Neural cell (in vitro differentiated cells): ENCODE data around the gene MYCBP.

ENCODE experiments used
- EZH2 ChIP-seq: fragments of 200-600, 300-800 bp; shearing (Covaris generic), sonication (generic); IDR thresholded peaks from 2 replicates; pipeline ENCODE4 v1.6.1; 2014; ENCODE audit warnings: antibody characterized with exemption, low read length, borderline replicate concordance, mild to moderate bottlenecking; ENCODE audit not compliant: insufficient read depth, poor library complexity, severe bottlenecking
- MXI1 ChIP-seq: fragments of 450-650 bp; conservative IDR thresholded peaks from 2 replicates; pipeline ENCODE4 v1.6.1; 2014; ENCODE audit warnings: antibody characterized with exemption, mild to moderate bottlenecking; ENCODE audit not compliant: poor library complexity, severe bottlenecking
- POLR2AphosphoS5 ChIP-seq: IDR thresholded peaks from 2 replicates; pipeline ENCODE4 v1.6.1; 2012
- SMC3 ChIP-seq: fragments of 450-650 bp; conservative IDR thresholded peaks from 2 replicates; pipeline ENCODE4 v1.6.1; 2014; ENCODE audit warnings: antibody characterized with exemption, mild to moderate bottlenecking, moderate library complexity; ENCODE audit not compliant: poor library complexity
- TF ChIP-seq, protein P1 (sequence below): fragments of 450-650 bp; IDR thresholded peaks from 2 replicates; pipeline ENCODE4 v1.5.1; 2014; ENCODE audit warnings: antibody characterized with exemption, mild to moderate bottlenecking, moderate library complexity; ENCODE audit not compliant: poor library complexity, severe bottlenecking
- TF ChIP-seq, protein P2 (sequence below): IDR thresholded peaks from 2 replicates; pipeline ENCODE4 v1.6.1; 2012; ENCODE audit warnings: borderline replicate concordance

DNA sequence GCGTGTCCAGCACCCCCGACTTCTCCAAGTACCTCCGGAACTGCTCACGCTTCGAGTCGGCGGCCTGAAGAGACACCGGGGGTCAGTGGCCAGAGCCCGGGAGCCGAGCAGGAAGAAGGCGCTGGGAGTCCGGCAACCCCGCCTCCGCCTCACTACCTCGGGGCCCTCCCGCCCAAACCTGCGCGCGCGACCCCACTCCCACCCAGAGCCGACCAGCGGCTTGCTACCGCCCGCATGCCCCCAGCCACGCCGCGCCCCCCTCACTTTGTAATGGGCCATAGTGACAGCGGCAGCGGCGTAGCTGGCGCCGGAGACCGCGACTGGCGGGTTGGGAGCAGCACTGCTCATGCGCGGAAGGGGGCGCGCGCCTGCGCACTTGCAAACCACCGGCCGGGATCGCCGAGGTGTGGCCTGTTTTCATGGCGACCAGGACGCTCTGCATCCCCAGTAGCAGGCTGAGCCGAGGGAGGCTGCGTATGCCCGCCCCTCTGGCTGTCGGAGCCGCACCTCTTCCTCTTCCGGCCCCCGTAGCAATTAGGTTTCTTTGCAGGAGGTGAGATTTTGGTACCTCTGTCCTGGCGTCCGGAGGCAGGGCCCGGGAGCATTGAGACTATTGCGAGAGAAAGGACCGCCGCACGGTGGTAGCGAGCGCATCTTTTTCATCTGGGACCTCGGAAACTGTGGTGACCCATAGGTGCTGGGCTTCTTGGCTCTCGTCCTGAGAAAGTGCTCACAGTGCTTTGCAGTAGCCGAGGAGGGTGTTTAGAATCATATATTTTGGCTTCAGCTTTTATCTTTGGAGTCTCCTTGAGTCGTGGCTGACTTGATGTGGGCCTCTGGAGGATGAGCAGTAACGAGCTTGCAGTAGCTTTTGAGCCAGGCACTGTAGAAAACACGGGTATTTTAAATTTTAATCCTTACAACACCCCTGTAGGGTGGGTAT, at the start of gene MYCBP:
- TF ChIP-seq, protein P1, sequence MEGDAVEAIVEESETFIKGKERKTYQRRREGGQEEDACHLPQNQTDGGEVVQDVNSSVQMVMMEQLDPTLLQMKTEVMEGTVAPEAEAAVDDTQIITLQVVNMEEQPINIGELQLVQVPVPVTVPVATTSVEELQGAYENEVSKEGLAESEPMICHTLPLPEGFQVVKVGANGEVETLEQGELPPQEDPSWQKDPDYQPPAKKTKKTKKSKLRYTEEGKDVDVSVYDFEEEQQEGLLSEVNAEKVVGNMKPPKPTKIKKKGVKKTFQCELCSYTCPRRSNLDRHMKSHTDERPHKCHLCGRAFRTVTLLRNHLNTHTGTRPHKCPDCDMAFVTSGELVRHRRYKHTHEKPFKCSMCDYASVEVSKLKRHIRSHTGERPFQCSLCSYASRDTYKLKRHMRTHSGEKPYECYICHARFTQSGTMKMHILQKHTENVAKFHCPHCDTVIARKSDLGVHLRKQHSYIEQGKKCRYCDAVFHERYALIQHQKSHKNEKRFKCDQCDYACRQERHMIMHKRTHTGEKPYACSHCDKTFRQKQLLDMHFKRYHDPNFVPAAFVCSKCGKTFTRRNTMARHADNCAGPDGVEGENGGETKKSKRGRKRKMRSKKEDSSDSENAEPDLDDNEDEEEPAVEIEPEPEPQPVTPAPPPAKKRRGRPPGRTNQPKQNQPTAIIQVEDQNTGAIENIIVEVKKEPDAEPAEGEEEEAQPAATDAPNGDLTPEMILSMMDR = no peak
- TF ChIP-seq EZH2 (no peak), MXI1 (peak; percentile 91), POLR2AphosphoS5 (peak; percentile 72), SMC3 (peak; percentile 46)
- TF ChIP-seq, protein P2, sequence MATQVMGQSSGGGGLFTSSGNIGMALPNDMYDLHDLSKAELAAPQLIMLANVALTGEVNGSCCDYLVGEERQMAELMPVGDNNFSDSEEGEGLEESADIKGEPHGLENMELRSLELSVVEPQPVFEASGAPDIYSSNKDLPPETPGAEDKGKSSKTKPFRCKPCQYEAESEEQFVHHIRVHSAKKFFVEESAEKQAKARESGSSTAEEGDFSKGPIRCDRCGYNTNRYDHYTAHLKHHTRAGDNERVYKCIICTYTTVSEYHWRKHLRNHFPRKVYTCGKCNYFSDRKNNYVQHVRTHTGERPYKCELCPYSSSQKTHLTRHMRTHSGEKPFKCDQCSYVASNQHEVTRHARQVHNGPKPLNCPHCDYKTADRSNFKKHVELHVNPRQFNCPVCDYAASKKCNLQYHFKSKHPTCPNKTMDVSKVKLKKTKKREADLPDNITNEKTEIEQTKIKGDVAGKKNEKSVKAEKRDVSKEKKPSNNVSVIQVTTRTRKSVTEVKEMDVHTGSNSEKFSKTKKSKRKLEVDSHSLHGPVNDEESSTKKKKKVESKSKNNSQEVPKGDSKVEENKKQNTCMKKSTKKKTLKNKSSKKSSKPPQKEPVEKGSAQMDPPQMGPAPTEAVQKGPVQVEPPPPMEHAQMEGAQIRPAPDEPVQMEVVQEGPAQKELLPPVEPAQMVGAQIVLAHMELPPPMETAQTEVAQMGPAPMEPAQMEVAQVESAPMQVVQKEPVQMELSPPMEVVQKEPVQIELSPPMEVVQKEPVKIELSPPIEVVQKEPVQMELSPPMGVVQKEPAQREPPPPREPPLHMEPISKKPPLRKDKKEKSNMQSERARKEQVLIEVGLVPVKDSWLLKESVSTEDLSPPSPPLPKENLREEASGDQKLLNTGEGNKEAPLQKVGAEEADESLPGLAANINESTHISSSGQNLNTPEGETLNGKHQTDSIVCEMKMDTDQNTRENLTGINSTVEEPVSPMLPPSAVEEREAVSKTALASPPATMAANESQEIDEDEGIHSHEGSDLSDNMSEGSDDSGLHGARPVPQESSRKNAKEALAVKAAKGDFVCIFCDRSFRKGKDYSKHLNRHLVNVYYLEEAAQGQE = no peak
